ENCODE results near the gene SKI.

Gene SKI

DNA sequence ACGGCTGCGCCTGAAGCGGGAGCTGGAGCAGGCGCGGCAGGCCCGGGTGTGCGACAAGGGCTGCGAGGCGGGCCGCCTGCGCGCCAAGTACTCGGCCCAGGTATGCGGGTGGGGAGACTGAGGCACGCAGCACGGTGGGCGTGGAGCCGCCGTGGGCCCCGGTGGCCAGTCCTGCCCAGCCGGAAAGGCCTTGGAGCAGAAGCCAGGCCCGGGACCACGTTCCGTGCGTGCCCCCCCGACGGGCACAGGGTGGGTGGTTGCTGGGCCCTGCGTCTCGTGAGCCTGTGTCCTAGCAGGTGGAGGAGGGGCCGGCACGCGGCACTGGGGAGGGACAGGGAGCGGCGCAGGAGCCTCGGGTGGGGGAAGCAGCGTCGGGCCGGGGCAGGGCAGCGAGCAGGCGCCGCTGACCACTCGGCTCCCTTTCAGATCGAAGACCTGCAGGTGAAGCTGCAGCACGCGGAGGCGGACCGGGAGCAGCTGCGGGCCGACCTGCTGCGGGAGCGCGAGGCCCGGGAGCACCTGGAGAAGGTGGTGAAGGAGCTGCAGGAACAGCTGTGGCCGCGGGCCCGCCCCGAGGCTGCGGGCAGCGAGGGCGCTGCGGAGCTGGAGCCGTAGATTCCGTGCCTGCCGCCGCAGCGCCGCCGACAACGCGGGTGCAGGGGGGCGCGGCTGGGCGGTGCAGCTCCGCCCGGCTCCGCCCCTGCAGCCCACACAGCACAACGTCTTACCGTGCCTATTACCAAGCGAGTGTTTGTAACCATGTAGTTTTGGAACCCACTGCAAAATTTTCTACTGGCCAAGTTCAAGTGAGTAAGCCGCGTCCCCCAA lies 78.2 kb downstream of the SKI start:
- no peak for DNase-seq (ENCODE audit: low read depth)

DNA sequence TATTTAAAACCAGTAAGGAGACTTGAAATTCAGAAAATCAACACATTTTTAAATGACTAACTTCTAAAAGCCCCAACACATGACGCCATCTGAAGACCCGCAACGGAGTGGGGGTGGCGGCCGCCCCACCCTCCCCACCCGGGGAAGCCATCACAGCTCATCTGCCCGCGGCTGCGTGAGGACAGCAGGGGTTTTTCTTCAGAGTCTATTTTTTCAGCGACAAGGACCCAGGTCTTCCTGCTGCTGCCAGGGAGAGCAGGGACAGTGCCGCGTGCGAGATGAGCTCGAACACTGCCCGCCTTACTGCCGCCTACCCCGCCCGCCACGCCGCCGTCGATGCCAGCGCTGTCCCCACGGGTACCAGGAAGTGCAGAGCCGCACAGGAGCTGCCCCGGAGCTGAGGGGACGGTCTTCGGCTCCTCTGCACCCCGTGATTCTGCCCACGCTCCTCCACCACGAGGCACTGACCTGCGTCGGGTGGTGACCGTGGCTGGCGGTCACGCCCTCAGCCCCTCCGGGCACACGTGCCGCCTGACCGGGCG lies 79.0 kb downstream of the SKI start:
- no peak for DNase-seq (ENCODE audit: low read depth)

DNA sequence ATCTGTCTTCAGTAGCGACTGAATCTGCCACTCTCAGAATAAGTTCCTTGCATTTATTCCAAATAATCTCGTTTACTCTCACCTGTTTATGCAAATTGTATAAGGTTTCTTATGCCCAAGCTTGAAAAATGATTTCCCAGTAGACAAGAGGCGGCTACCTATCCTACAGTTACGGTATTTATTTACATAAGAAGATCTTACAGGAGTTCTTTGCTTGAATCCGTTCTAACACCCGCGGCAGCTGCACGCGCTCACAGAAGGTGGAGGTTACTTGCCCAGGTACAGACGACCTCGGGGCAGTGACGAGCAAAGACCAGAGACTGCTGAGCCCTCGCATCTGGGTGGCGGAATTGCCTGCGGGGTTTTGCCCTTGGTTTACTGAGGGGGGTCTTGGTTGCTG lies 79.9 kb downstream of the SKI start:
- no peak for DNase-seq (ENCODE audit: low read depth)

DNA sequence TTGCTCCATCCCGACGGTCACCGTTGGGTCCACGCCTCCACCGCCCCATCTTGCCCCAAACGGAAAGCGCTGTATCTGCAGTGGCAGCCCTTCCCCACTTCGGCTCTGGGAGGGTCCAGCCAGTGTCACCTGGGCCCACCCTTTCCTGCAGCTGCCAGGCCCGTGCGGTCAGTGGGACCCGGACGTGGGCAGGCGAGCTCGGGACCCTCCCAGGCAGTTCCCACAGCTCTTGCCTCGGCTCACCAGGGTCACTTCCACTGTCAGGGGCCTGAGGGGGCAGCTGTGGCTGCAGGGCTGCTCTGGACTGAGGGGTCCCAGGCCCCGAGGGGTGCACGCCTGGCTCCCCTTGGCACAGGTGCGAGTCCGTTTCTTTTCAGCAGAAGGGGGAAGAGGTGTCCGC lies 80.7 kb downstream of the SKI start:
- no peak for DNase-seq (ENCODE audit: low read depth)

DNA sequence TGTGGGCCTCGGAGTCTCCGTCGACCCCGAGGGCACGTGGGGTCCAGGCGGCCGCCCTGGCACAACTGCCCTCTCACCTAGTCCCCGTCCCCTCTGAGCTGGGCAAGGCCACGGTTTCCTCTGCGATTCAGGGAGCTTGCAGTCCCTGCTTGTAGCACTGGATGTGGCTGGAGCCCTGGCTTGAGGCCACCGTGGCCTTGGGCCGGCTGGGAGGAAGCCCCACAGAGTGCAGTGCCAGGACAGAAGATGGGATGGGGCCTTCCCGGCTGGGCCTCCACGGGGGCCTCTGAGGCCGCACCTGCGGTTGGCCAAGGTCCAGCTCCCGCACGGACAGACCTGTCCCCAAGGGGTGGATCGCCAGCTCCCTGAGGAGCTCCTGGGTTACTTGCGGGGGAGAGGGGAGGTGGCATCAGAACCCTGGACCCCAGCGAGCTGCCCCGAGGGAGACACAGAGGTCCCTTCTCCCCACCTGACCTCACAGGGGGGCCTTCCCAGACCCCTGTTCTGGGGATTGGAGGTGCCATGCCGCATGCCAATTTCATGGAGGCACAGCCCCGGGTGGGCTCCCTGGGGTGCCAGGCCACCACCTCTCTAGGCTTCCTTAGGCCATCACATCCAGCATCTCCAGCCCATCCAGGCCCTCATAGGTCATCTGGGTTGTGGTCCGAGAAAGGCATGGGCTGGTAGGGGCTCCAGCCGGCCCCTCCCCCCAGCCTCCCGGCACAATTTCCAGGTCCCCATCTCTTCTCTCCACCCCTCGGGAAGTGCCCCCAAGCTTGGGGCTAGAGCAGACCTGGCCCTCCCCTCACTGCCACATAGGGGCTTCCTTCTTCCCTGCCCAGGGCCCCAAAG lies 82.4 kb downstream of the SKI start:
- DNase-seq (ENCODE audit: low read depth): no peak

DNA sequence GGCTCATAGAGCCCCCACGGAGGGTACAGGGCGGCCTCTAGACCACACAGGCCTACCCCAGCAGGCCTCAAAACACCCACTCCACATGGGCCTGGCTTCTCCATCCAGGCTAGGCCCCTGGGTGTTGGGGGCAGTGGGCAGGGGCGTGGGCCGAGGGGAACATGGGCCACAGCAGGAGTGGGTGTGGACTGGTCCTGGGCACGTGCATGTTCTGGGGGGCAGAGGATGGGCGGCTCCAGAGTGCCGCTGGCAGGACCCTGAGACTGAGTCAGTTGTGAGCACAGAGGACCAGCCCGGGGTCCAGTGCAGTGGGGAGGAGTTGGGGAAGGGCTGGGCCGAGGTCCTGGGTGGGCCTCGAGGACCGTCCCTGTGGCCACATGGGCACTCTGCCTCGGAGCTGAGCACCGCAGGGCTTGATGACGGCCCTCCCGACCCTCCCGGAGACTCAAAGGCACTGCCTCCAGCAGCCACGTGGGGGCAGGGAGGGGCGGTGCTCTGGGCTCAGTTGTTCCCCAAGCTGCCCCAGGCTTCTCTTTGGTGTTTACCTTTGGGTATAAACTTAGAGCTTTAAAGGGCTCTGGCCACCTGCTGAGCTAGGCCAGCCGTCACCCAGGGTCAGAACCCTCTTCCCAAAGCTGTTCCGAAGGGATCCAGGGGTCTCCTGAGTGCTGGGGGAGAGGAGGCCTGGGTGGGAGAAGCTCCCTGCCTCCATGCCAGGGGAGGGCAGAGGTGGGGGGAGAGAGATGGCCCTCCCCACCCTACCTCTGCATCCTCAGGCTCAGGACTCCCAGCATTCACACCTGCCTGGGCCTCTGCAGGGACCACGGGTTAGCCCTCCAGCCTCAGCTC lies 83.3 kb downstream of the SKI start:
- peak; percentile 25 for DNase-seq (ENCODE audit: low read depth)

DNA sequence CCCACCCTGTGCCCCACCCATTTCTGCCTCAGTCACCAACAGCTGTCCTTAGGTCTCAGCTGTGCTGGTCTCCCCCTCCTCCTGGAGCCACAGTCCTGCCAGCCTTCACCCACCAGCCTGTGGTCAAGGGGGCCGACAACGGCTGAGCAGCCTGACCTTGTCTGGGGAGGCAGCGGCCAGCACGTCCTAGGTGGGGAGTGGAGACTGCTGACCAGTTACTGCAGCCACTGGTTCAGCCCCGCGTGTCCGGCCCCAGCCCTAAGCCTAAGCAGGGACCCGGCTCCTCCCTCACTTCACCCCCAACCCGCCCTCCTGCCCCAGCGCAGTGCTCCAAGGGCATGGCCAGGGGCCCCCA lies 84.0 kb downstream of the SKI start:
- DNase-seq (ENCODE audit: low read depth): no peak

DNA sequence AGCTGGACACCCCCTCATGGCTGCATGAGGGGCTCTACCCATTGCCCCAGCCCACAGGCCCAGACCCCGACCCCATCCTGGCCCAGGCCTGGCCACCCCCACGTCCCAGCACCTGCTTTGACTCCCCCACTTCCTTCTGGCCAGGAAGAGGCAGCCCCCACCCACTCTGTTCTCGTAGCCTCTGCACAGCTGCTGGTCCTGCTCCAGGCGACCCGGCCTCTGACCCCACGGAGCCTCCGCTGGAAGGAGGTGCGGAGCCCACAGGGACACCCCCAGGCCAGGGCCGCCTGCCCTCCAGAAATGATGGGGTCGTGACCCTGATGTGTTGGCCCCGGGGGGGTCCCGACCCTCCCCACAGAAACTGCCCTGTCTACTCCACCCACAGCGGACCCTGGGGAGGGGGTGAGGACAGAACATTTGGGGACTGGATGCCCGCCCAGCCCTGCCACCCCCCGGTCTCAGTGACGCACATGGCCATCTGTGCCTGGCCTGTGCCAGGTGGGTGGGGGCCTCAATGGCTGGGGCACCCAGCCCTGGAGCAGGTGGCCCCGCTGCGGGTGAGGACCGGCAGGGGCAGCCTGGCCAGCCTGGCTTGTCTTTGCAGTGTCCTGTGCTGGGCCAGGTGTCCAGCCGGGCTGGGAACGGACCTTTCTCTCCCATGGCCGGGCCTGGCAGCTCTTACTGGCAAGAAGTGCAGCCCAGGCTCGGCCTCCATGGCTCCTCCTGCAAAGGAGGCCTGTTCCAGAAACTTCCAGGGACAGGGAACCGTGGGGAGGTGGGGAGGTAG lies 84.6 kb downstream of the SKI start:
- DNase-seq (ENCODE audit: low read depth): no peak

DNA sequence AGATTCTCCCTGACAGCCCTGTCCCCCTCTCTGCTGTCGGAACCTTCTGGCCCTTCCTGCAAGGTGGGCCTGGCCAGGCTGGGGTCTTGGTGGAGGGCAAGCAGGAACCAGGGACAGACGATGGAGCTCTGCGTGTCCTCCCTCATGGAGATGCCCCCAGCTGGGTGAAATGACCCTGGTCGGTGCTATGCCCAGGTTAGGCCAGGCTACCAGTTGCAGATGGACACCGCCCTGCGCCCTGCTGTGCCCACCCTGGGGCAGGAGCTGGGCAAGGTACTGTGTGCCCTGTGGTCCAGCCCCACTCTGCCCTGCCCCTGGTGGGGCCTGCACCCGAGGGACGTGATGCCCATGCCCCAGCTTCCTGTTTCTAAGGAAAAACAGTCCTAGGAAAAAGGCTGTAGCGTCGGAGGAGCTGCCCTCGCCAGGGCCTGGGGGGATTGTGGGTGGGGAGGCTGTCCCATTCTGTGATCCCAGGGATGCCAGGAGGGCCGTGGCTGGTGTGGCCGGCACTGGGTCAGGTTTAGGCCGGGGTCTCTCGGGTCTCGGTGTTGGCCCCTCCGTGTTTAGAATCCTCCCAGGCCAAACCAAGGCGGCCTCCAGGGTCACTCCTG lies 85.6 kb downstream of the SKI start:
- no peak for DNase-seq (ENCODE audit: low read depth)

DNA sequence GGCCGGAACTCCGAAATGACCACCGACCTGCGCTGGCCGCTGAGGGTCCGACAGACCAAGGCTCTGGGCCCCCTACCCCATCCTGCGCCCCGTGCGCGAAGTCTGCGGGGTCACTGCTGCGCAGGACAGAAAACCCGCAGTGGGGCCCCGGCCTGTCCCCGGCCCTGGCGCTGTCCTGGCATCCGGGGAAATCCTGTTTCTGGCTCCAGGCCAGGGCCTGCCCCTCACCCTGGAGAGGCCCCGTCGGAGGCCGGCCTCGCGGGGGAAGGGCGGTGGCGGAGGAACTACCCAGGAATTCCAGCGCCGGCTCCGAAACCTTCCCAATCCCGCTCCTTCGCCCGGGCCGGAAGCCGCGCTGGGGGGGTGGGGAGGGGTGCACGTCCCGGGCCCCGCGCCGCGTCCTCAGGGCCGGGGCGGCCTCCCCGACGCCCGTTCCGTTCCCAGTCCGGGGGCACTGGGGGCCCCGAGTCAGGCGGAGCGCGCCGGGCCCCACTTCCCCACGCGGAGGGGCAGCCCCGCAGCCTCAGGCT lies 86.2 kb downstream of the SKI start:
- DNase-seq (ENCODE audit: low read depth): no peak

DNA sequence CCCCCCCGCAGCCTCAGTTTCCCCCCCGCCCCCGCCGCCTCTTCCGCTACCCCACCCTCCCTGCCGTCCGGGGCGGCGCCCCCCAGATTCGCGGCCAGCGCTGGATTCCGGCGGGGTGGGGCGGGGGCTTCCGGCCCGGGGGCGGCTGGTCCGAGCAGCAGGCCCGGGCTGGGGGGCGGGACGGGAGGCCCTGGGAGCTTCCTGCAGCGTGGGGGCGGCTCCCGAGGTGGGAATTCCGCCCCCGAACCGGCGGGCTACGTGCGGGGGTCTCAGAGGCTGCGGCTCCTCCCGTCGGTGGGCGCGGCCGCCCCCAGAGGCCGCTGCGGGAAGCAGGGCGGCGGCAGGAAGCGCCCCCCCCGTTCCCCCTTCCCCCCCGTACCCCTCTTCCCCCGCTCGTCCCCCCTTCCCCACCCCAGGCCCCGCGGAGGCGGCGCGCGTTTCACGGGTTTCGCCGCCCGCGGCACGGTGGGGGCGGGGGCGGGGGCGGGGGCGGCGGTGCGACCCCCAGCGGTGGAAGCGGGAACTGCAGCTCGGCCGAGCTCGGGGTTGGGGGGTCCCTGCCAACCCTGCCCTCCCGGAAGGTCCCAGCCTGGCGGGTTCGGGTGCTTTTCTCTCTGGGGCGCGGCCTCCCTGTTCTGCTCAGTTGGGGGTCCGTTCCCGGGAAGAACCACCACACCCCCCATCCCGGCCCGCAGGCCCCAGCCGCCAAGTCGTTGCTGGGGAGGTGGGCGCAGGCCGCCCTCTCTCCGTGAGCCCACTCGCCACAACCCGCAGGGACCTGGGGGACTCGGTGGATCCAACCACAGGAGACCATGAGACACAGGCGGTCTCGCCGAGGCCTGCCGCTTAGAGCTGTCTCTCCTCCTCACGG lies 86.9 kb downstream of the SKI start:
- no peak for DNase-seq (ENCODE audit: low read depth)

DNA sequence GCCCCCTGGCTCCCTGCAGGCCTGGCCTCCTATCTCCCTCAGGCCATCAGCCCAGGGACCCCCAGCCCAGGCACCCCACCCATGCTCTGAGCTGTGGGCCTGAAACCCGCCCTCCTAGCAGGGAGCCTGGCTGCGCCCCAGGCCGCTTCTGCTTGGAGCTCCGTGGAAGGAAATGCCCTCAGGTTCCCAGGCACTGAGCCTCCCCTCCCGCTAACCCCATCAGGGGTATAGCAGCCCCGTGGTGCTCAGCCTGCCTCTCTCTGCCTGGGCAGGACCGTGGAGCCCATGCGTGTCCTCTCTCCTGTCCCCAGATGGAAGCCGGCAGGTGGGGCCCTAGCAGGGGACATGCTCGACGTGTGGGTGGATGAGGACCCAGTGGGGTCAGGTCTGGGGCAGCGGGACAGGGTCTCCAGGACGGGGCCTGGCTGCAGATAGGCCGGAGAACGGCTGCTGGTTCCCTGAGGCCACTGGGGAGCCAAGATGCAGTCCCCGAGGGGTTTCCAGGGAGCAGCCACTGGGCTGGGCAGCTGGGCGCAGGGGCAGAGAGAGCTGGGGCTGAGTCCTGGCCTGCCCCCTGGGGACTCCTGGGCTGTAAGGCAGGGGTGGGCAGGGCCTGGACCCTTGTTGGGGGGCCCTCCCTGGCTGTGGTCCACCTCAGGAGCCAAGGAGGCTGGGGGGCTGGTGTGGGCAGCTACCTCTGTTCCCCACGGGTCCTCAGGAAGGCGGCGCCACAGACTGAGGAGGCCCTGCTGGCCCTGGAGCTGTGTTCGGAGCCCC lies 87.7 kb downstream of the SKI start:
- no peak for DNase-seq (ENCODE audit: low read depth)

DNA sequence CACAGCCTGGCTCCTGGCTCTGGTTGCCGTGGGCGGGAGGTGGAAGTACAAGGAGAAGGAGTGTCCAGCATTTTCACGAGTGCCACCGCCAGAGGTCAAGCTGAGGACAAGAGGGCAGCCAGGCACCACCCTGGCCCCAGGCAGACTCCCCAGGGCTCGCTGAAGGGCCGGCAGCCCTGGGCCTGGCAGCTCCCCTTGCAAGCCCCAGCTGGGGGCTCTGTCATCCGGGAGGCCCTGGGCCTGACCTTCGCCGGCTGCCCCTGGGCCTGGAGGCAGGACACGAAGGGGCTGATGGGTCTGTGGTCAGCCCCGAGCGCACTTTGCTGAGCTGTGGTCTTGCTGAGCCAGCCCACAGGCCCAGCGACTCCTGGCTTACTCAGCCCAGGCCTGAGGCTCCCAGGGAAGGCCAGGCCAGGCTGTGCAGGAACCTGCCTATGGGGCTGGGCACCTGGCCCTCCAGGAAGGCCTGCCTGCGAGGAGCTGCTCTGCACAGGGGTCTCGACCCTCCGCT lies 88.4 kb downstream of the SKI start:
- DNase-seq (ENCODE audit: low read depth): peak; percentile 13

DNA sequence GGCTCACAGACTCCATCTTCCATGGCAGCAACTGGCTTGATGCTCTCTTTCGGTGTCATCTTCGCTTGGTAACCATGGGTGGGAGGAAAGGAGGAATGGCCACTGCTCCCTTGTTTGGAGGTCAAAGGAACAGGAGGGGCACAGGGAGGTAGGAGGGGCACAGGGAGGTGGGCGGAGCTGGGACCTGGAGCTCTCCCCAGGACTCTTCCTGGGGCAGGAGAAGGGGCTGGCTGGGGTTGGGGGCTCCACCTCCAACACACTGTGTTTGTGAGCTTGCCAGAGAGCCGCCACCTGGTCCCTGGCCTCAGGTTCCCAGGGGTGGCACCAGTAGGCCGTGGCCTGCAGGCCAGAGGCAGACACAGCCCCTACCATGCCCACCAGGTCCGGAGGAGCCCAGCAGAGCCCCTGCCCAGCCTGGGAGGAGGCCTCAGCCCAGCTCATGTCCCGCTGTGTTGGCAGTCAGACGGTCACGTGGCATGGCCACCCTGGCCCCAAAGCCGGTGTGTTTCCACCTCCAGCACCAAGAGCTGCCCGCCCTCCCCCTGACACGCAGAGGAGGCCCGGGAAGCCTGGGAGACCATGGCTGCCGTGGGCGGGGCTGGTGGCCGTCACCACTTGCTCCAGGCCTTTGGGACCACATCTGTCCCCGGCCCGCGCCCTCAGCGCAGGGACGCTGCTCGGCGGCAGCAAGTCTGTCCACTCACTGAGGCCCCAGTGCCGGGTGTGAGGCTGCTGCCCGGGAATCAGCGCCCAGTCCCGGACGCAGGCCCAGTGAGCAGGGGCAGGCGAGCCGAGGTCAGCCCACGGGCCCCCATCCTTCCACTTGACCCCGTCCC lies 89.3 kb downstream of the SKI start:
- DNase-seq (ENCODE audit: low read depth): no peak

DNA sequence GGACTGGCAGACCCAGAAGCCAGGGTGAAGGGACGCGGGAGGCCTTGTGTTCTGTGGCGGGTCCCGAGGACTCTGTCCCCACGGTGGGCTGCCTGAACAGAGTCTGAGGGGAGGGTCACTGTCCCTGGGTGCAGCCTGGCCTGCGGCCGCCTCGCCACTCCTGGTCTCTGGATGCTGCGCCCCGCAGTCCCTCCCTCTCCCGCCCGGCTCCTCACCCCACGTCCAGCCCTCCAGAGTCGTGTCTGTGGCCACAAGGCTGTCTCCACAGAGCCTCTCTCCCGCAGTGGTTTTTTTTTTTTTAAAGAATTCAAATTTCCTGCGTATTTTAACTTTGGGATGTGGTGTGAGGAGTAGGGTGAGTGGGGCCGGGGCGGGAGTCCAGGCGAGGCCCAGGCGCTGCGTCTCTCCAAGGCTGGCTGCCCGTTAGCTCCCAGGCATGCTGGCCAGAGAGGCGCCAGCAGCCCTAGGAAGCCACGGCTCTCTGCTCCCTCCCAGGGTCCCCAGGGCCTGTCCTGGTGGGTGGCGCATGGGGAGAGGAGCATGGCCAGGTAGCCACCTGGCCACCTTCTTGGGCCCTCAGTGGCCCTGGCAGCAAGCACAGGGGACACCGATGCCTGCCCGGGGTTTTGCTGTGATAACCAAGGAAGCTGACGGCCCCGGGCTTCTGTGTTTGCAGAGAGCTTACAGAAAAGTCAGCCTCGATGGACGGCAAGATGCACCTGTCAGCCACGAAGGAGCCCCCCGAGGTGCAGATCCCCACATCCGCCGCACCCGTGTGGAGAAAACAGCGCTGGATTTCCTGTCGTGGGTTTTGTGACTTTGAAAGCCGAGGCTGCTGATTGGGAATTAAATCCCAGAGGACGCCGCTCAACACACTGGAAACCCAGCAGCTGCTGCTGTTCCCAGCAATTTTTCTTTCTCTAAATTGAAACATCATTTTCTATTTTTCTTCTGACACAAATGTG lies 90.5 kb downstream of the SKI start:
- no peak for DNase-seq (ENCODE audit: low read depth)

DNA sequence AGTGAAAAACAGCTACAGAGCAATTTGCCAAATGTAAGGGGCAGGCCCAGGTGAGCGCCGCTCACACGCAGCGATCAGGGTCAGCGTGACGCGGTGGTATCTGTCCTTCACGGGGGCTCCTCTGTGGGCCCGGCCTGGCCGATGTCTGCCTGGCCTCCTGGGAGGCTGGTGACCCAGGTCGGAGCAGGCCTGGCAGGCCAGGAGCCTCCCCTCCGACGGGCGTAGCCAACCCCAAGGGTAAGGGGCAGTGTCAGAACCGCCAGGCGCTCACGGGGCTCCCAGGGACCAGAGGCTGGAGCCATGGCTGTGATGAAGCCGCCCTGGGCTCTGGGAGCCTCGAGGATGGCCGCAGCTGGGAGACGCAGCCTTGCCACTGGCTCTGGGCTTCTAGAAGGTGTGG lies 91.2 kb downstream of the SKI start:
- no peak for DNase-seq (ENCODE audit: low read depth)

DNA sequence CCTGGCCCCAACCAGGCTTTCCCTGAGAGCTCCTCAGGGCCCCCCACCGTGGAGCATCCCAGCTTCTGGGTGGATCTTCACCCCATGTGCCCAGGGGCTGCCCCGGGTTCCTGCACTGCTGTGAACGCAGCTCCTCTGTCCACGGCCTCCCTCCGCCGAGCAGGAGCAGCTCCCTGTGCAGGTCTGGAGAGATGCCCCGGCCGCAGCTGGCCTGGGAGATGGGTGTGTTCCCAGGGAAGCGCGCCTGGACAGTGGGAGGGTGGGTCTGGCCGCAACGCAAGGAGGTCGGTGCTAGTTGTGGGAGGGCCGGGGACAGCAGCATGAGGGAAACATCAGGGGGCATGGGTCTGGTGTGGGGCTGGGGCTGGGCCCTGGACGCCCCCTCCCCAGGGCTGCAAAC lies 91.9 kb downstream of the SKI start:
- DNase-seq (ENCODE audit: low read depth): no peak
